DMS 273 (cell line): ENCODE results near the gene PRSS33.

ENCODE experiments used
- DNase-seq: peaks from one replicate; lab custom pipeline; 2025; ENCODE audit not compliant: unreplicated experiment; lab: John Stamatoyannopoulos, UW

The PRSS33 gene

DNA sequence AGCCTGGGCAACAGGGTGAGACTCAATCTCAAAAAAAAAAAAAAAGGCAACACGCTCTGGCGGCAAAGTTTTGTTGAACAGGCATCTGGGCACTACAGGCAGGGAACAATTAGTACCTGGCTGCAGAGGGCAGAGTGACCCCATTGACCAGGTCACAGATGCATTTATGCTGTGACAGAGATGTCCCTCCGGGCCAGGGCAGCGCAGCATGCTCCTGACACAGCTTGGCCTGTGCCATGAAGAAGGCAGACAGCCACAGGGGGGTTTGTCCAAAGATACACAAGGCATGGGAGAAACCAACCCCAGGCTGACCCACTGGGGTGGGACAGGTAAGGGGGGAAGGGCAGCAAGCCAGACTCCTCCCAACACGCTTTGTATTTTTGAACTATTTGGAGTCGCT, 42.6 kb downstream of the PRSS33 start:
- DNase-seq: no peak

- DNase-seq: no peak
Observed at GRCh38 chr16:2743007-2743810, 44.2 kb downstream of the PRSS33 start.

DNA sequence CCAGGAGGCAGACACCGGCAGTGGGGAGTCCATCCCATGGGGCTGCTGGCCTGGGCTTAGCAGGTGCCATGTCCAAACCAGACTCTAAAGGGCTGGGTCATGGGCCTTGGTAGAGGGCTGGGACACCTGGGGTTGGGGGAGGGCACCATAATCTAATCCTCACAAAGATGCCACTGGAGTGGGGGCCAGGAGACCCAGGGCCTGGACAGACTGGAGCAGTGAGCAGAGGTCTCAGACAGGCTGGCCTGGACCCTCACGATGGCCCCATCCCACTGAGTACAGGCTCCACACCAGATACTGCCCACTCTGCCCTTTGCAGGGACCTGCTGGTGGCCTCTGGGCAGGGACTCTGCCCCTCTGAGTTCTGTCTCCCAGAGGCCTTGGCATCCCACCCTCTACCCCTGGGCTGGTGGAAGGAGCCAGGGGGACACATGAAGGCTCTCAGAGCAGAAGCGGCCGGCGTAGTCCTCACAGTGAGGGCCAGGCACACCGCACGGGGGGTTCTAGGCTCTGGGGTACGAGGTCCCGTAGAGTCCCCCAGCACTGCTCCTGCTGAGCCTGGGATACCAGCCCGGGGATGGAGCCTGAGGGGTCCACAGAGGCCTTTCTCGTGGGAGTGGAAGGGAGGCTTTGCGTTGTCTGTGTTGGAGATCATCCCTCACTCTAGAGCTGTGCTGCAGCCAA, 44.9 kb downstream of the PRSS33 start:
- DNase-seq: no peak

- no peak for DNase-seq
Observed at GRCh38 chr16:2741168-2741567, 46.2 kb downstream of the PRSS33 start.

GRCh38 chr16:2740476-2740875, 46.9 kb downstream of the PRSS33 start:
- DNase-seq: no peak

DNA sequence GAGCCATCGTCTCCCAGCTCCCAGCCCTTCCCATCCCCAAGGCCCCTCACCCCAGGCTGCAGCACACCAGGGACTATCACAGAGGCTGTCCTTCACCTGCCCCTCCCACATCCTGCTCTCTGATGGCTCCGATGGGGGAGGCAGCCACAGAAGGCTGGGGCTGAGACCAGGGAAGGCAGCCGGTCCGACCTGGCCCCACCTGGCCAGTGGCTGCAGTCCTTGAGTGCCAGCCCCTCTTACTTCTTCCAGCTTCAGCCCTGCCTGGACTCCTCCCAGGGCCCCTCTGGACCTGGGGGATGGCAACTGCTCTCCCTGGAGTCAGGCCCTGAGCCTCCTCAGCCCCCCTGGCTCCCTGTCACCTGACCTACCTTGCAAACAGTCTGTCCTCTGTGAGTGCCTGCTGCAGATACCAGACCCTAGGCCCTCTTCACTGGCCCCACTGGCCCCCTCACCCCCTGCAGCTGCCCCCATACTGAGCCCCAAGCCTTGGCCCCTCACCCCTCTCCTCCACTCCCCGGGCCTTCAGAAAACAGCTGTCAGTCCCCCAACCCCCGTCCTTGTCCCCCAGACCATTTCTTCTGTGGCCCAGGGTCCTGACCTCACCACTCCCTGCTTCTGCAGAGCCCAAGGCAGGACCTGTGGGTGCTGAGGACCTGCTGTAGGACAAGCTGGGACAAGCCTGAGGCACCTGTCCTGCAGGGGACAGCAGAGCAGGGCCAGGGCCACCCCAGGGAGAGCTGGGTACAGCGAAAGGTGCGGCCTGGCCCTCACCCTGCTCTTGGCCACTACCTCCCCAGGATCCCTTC, 47.5 kb downstream of the PRSS33 start:
- no peak for DNase-seq

GRCh38 chr16:2738615-2739014, 48.7 kb downstream of the PRSS33 start:
- DNase-seq: no peak

GRCh38 chr16:2737895-2738418, 49.4 kb downstream of the PRSS33 start:
- DNase-seq: no peak

GRCh38 chr16:2737238-2737605, 50.1 kb downstream of the PRSS33 start:
- no peak for DNase-seq

- DNase-seq: no peak
Observed at GRCh38 chr16:2736476-2737237, 50.7 kb downstream of the PRSS33 start.

DNA sequence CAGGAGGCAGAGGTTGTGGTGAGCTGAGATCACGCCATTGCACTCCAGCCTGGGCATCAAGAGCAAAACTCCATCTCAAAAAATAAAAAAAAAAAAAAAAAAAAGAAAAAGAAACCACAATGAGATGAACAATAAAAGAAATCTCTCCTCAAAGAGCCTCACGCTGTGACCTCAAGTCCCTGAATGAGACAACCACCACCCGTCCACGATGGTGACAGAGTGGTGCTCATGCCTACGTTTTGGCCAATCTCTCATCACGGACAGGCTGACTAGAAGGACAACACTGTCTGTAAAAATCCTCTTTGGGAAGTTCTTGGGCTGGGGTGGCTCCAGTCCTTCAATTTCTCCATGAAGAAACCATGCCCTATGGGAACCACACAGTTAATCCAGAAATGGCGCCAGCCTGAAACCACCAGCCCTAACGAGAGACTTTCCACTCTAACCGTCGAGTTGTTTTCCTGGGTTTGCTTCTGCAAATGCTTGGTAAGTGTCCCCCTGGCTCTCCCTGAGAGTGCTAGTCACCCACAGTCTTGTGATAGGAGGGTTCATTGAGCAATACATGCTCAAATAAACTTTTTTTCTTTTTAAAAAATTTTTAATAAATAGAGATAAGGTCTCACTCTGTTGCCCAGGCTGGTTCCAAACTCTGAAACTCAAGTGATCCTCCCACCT, 52.4 kb downstream of the PRSS33 start:
- DNase-seq: no peak
